HEK293 (cell line): Measurements from ENCODE around the gene ZNF76.

ENCODE experiments used
- BCL11B ChIP-seq: fragments of 450-650 bp; formaldehyde crosslinking; IDR thresholded peaks from 2 replicates; pipeline ENCODE4 v1.5.1; 2016; ENCODE audit warnings: low read depth, missing biosample characterization, missing genetic modification characterization
- GLI4 ChIP-seq: fragments of 450-650 bp; formaldehyde crosslinking; IDR thresholded peaks from 2 replicates; pipeline ENCODE4 v1.5.1; 2016; ENCODE audit warnings: missing biosample characterization, missing genetic modification characterization
- MYNN ChIP-seq: fragments of 450-650 bp; formaldehyde crosslinking; IDR thresholded peaks from 2 replicates; pipeline ENCODE4 v1.5.1; 2016; ENCODE audit warnings: missing biosample characterization, missing genetic modification characterization, borderline replicate concordance
- REPIN1 ChIP-seq: fragments of 450-650 bp; formaldehyde crosslinking; IDR thresholded peaks from 2 replicates; pipeline ENCODE4 v1.5.1; 2017; ENCODE audit warnings: missing biosample characterization, missing genetic modification characterization, low read depth
- TCF7L2 ChIP-seq: IDR thresholded peaks from 2 replicates; pipeline ENCODE4 v1.6.1; 2011; ENCODE audit warnings: low read depth, mild to moderate bottlenecking, inconsistent platforms, low read length, moderate library complexity, borderline replicate concordance
- YY1 ChIP-seq: fragments of 450-650 bp; formaldehyde crosslinking; IDR thresholded peaks from 2 replicates; pipeline ENCODE4 v1.5.1; 2018; ENCODE audit warnings: missing biosample characterization, missing genetic modification characterization
- ZFP37 ChIP-seq: fragments of 450-650 bp; formaldehyde crosslinking; IDR thresholded peaks from 2 replicates; pipeline ENCODE4 v1.5.1; 2016; ENCODE audit warnings: missing biosample characterization, missing genetic modification characterization
- TF ChIP-seq, protein P1 (sequence below): fragments of 450-650 bp; formaldehyde crosslinking; IDR thresholded peaks from 2 replicates; pipeline ENCODE4 v1.5.1; 2016; ENCODE audit warnings: missing biosample characterization, missing genetic modification characterization
- TF ChIP-seq, protein P2 (sequence below): fragments of 450-650 bp; formaldehyde crosslinking; IDR thresholded peaks from 2 replicates; pipeline ENCODE4 v1.5.1; 2016; ENCODE audit warnings: missing biosample characterization, missing genetic modification characterization, low read depth

DNA sequence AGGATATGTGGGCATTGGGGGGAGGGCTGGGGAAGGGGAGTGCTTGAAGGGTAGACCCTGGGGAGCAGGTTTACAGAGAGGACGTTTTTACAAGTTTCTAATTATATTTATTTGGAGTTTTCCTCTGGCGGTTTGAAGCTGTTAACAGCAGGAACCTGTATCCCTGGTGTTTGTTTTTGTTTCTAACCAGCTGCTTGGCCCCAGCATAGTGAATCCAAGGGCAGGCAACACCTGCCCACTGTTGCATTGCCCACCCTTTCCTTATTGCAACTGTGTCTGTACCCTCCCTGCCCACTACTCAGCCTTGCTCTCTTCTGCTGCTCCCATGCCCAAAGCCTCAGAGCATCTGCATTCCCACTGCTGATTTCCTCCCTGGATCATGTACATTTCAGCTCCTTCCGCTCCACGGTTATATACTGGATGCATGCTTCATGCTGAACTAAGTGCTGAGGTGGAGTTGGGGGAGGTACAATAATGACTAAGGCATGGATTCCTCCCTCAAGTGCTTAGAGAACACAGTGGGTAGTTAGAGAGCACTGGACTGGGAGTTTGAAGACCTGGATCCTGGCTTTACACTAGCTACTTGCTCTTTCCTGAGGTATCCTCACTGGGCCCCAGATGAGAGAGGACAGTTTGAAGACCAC, 39.7 kb upstream of the ZNF76 start:
- no peak for TF ChIP-seq BCL11B (tag by site-specific recombination)
- TF ChIP-seq, protein P1, sequence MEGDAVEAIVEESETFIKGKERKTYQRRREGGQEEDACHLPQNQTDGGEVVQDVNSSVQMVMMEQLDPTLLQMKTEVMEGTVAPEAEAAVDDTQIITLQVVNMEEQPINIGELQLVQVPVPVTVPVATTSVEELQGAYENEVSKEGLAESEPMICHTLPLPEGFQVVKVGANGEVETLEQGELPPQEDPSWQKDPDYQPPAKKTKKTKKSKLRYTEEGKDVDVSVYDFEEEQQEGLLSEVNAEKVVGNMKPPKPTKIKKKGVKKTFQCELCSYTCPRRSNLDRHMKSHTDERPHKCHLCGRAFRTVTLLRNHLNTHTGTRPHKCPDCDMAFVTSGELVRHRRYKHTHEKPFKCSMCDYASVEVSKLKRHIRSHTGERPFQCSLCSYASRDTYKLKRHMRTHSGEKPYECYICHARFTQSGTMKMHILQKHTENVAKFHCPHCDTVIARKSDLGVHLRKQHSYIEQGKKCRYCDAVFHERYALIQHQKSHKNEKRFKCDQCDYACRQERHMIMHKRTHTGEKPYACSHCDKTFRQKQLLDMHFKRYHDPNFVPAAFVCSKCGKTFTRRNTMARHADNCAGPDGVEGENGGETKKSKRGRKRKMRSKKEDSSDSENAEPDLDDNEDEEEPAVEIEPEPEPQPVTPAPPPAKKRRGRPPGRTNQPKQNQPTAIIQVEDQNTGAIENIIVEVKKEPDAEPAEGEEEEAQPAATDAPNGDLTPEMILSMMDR (tag by site-specific recombination), result no peak
- TF ChIP-seq YY1 (tag by site-specific recombination), result no peak
- TF ChIP-seq MYNN (tag by site-specific recombination), result no peak
- TF ChIP-seq TCF7L2, result no peak
- no peak for TF ChIP-seq GLI4 (tag by site-specific recombination)
- TF ChIP-seq REPIN1, result no peak
- no peak for TF ChIP-seq ZFP37 (tag by site-specific recombination)
- TF ChIP-seq, protein P2, sequence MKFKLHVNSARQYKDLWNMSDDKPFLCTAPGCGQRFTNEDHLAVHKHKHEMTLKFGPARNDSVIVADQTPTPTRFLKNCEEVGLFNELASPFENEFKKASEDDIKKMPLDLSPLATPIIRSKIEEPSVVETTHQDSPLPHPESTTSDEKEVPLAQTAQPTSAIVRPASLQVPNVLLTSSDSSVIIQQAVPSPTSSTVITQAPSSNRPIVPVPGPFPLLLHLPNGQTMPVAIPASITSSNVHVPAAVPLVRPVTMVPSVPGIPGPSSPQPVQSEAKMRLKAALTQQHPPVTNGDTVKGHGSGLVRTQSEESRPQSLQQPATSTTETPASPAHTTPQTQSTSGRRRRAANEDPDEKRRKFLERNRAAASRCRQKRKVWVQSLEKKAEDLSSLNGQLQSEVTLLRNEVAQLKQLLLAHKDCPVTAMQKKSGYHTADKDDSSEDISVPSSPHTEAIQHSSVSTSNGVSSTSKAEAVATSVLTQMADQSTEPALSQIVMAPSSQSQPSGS (tag by site-specific recombination), result no peak
